Measurements from ENCODE around the gene PPP1R3G. TPM values are rescaled to one million over a fixed set of nuclear protein-coding genes. Genes with fewer than 3 reads are reported as not detected.

Gene PPP1R3G
- total RNA-seq, 1 donor from 2014 or later = 0.05 TPM

GRCh38 chr6:5081182-5081581 is 4.0 kb upstream of the PPP1R3G start:
- Mint-ChIP-seq H3K4me1 (peaks cover 2% of the 10 kb centered on the region), H3K27me3 (peaks cover 51% of the 10 kb centered on the region), H3K36me3 (ENCODE audit: low read depth) (no peaks in the 10 kb centered on the region), H3K27ac (no peak overlapping the region), H3K9me3 (no peaks in the 10 kb centered on the region), H3K4me3 (no peak overlapping the region)
- DNase-seq = no peak
- intact Hi-C loops (cut with micrococcal nuclease) = loop anchor here (10.0 kb wide), 1 partner anchor 924 kb away; the partner anchor contains the start of gene NRN1

- Mint-ChIP-seq H3K36me3 (ENCODE audit: low read depth) (no peaks in the 10 kb centered on the region), H3K4me3 (no peak overlapping the region), H3K27me3 (peaks cover 54% of the 10 kb centered on the region), H3K4me1 (peaks cover 5% of the 10 kb centered on the region), H3K27ac (no peak overlapping the region), H3K9me3 (no peaks in the 10 kb centered on the region)
- no peak for DNase-seq
- intact Hi-C loops (cut with micrococcal nuclease) = loop anchor here (10.0 kb wide), 1 partner anchor 923 kb away; the partner anchor contains the start of gene NRN1
Measured at GRCh38 chr6:5081955-5082354, 3.2 kb upstream of the PPP1R3G start.

GRCh38 chr6:5082487-5083306 is 2.4 kb upstream of the PPP1R3G start:
- Mint-ChIP-seq H3K36me3 (ENCODE audit: low read depth) (no peaks in the 10 kb centered on the region), H3K4me1 (peaks cover 5% of the 10 kb centered on the region), H3K27me3 (peaks cover 57% of the 10 kb centered on the region), H3K27ac (no peak overlapping the region), H3K4me3 (no peak overlapping the region), H3K9me3 (no peaks in the 10 kb centered on the region)
- intact Hi-C loops (cut with micrococcal nuclease) = loop anchor here (10.0 kb wide), 1 partner anchor 922 kb away; the partner anchor contains the start of gene NRN1
- DNase-seq = no peak

- Mint-ChIP-seq H3K9me3 (no peaks in the 10 kb centered on the region), H3K36me3 (ENCODE audit: low read depth) (no peaks in the 10 kb centered on the region), H3K4me1 (peaks cover 5% of the 10 kb centered on the region), H3K27ac (no peak overlapping the region), H3K4me3 (no peak overlapping the region), H3K27me3 (peaks cover 56% of the 10 kb centered on the region)
- intact Hi-C loops (cut with micrococcal nuclease) = loop anchor here (10.0 kb wide), 1 partner anchor 922 kb away; the partner anchor contains the start of gene NRN1
- DNase-seq = no peak
Measured at GRCh38 chr6:5083307-5083583, 1.9 kb upstream of the PPP1R3G start.

- H3K4me1 Mint-ChIP-seq = peaks cover 5% of the 10 kb centered on the region
- no peaks in the 10 kb centered on the region for H3K9me3 Mint-ChIP-seq
- H3K4me3 Mint-ChIP-seq = peak overlapping the region; percentile 67
- no peaks in the 10 kb centered on the region for H3K36me3 Mint-ChIP-seq (ENCODE audit: low read depth)
- no peak overlapping the region for H3K27ac Mint-ChIP-seq
- no peak for DNase-seq
- H3K27me3 Mint-ChIP-seq = peaks cover 59% of the 10 kb centered on the region
- intact Hi-C loops (cut with micrococcal nuclease) = loop anchor here (10.0 kb wide), 1 partner anchor 921 kb away; the partner anchor contains the start of gene NRN1
Measured at GRCh38 chr6:5083813-5084359, 1.3 kb upstream of the PPP1R3G start.

GRCh38 chr6:5084360-5084780 is 771 bp upstream of the PPP1R3G start:
- intact Hi-C loops (cut with micrococcal nuclease) = loop anchor here (10.0 kb wide), 1 partner anchor 920 kb away; the partner anchor contains the start of gene NRN1
- H3K27me3 Mint-ChIP-seq = peaks cover 55% of the 10 kb centered on the region
- no peak overlapping the region for H3K27ac Mint-ChIP-seq
- peak overlapping the region; percentile 85 for H3K4me3 Mint-ChIP-seq
- no peaks in the 10 kb centered on the region for H3K9me3 Mint-ChIP-seq
- no peak for DNase-seq
- H3K4me1 Mint-ChIP-seq = peaks cover 5% of the 10 kb centered on the region
- H3K36me3 Mint-ChIP-seq (ENCODE audit: low read depth) = no peaks in the 10 kb centered on the region

- DNase-seq = peak; percentile 61
- no peaks in the 10 kb centered on the region for H3K36me3 Mint-ChIP-seq (ENCODE audit: low read depth)
- intact Hi-C loops (cut with micrococcal nuclease) = loop anchor here (10.0 kb wide), 1 partner anchor 919 kb away; the partner anchor contains the start of gene NRN1
- H3K4me3 Mint-ChIP-seq = peak overlapping the region; percentile 37
- H3K27me3 Mint-ChIP-seq = peaks cover 57% of the 10 kb centered on the region
- H3K27ac Mint-ChIP-seq = no peak overlapping the region
- H3K4me1 Mint-ChIP-seq = peaks cover 5% of the 10 kb centered on the region
- H3K9me3 Mint-ChIP-seq = no peaks in the 10 kb centered on the region
Measured at GRCh38 chr6:5085648-5086293, 630 bp downstream of the PPP1R3G start.

- DNase-seq = no peak
- H3K4me1 Mint-ChIP-seq = peaks cover 5% of the 10 kb centered on the region
- H3K9me3 Mint-ChIP-seq = no peaks in the 10 kb centered on the region
- H3K4me3 Mint-ChIP-seq = peak overlapping the region; percentile 8
- no peak overlapping the region for H3K27ac Mint-ChIP-seq
- intact Hi-C loops (cut with micrococcal nuclease) = loop anchor here (10.0 kb wide), 1 partner anchor 918 kb away; the partner anchor contains the start of gene NRN1
- H3K36me3 Mint-ChIP-seq (ENCODE audit: low read depth) = no peaks in the 10 kb centered on the region
- peaks cover 58% of the 10 kb centered on the region for H3K27me3 Mint-ChIP-seq
Measured at GRCh38 chr6:5086294-5086890, 1.3 kb downstream of the PPP1R3G start.

- H3K36me3 Mint-ChIP-seq (ENCODE audit: low read depth) = no peaks in the 10 kb centered on the region
- intact Hi-C loops (cut with micrococcal nuclease) = loop anchor here (10.0 kb wide), 1 partner anchor 917 kb away; the partner anchor contains the start of gene NRN1
- no peaks in the 10 kb centered on the region for H3K9me3 Mint-ChIP-seq
- H3K4me3 Mint-ChIP-seq = peak overlapping the region; percentile 8
- peaks cover 5% of the 10 kb centered on the region for H3K4me1 Mint-ChIP-seq
- H3K27me3 Mint-ChIP-seq = peaks cover 60% of the 10 kb centered on the region
- no peak overlapping the region for H3K27ac Mint-ChIP-seq
- no peak for DNase-seq
Measured at GRCh38 chr6:5087389-5087788, 2.2 kb downstream of the PPP1R3G start.

- intact Hi-C loops (cut with micrococcal nuclease) = loop anchor here (10.0 kb wide), 1 partner anchor 916 kb away; the partner anchor contains the start of gene NRN1
- H3K27ac Mint-ChIP-seq = no peak overlapping the region
- H3K9me3 Mint-ChIP-seq = no peaks in the 10 kb centered on the region
Measured at GRCh38 chr6:5088780-5089179, 3.6 kb downstream of the PPP1R3G start.

GRCh38 chr6:5089481-5090438 is 4.6 kb downstream of the PPP1R3G start:
- no peak overlapping the region for H3K4me3 Mint-ChIP-seq
- H3K27ac Mint-ChIP-seq = no peak overlapping the region
- peaks cover 4% of the 10 kb centered on the region for H3K4me1 Mint-ChIP-seq
- no peaks in the 10 kb centered on the region for H3K36me3 Mint-ChIP-seq (ENCODE audit: low read depth)
- H3K27me3 Mint-ChIP-seq = peaks cover 50% of the 10 kb centered on the region
- intact Hi-C loops (cut with micrococcal nuclease) = loop anchor here (10.0 kb wide), 1 partner anchor 915 kb away; the partner anchor contains the start of gene NRN1
- DNase-seq = no peak
- no peaks in the 10 kb centered on the region for H3K9me3 Mint-ChIP-seq

More at GRCh38 chr6:5088780-5089179, 3.6 kb downstream of the PPP1R3G start:
- H3K4me1 Mint-ChIP-seq = peaks cover 5% of the 10 kb centered on the region
- H3K27me3 Mint-ChIP-seq = peaks cover 55% of the 10 kb centered on the region
- H3K4me3 Mint-ChIP-seq = no peak overlapping the region
- H3K36me3 Mint-ChIP-seq (ENCODE audit: low read depth) = no peaks in the 10 kb centered on the region
- DNase-seq = no peak

GRCh38 chr6:5090603-5091002 is 5.5 kb downstream of the PPP1R3G start:
- DNase-seq = no peak
- Mint-ChIP-seq H3K9me3 (no peaks in the 10 kb centered on the region), H3K27ac (no peak overlapping the region), H3K36me3 (ENCODE audit: low read depth) (no peaks in the 10 kb centered on the region), H3K4me3 (no peak overlapping the region), H3K4me1 (peaks cover 3% of the 10 kb centered on the region), H3K27me3 (peaks cover 49% of the 10 kb centered on the region)
- intact Hi-C loops (cut with micrococcal nuclease) = no loop called here
